Parathyroid adenoma (tissue), 2 donors: ENCODE data around the gene KCNK3.
A peak's percentile ranks its signal among the peaks of the same experiment; 100 is the strongest.

Experiments
- H2AFZ ChIP-seq: fragments of 300-600 bp; sonication (generic); one replicate; pipeline ENCODE4 v1.7.0; 2017; ENCODE audit warnings: antibody characterized with exemption, mild to moderate bottlenecking
- H3K27ac ChIP-seq: fragments of 300-600 bp; sonication (generic); one replicate; pipeline ENCODE4 v1.7.0; 2017
- H3K27me3 ChIP-seq: fragments of 300-600 bp; sonication (generic); one replicate; pipeline ENCODE4 v1.7.0; 2017; ENCODE audit warnings: low read length; ENCODE audit not compliant: control insufficient read depth, insufficient read depth
- H3K36me3 ChIP-seq: fragments of 300-600 bp; sonication (generic); one replicate; pipeline ENCODE4 v1.7.0; 2017; ENCODE audit warnings: low read length; ENCODE audit not compliant: control insufficient read depth, insufficient read depth
- H3K4me1 ChIP-seq: fragments of 300-600 bp; sonication (generic); one replicate; pipeline ENCODE4 v1.7.0; 2017; ENCODE audit warnings: control low read depth
- H3K4me2 ChIP-seq: fragments of 300-600 bp; sonication (generic); one replicate; pipeline ENCODE4 v1.7.0; 2017; ENCODE audit warnings: low read length
- H3K4me3 ChIP-seq: fragments of 300-600 bp; sonication (generic); one replicate; pipeline ENCODE4 v1.7.0; 2017; ENCODE audit warnings: low read depth, low read length
- H3K79me2 ChIP-seq: fragments of 300-600 bp; sonication (generic); one replicate; pipeline ENCODE4 v1.7.0; 2017; ENCODE audit warnings: control low read depth
- H3K9ac ChIP-seq: fragments of 300-600 bp; sonication (generic); one replicate; pipeline ENCODE4 v1.7.0; 2017; ENCODE audit warnings: mild to moderate bottlenecking
- H3K9me3 ChIP-seq: fragments of 300-600 bp; sonication (generic); one replicate; pipeline ENCODE4 v1.7.0; 2017; ENCODE audit warnings: low read length; ENCODE audit not compliant: control insufficient read depth
- CTCF ChIP-seq: fragments of 300-600 bp; sonication (generic); IDR thresholded peaks from one replicate; pipeline ENCODE4 v1.7.0; 2017; ENCODE audit warnings: antibody characterized with exemption, mild to moderate bottlenecking
- donor health status: primary hyperparathyroidism.

KCNK3 gene

GRCh38 chr2:26683583-26683982, 8.9 kb upstream of the KCNK3 start:
- no peak for TF ChIP-seq CTCF
- H3K4me1 ChIP-seq = peaks cover 12% of the 10 kb centered on the region
- H3K27ac ChIP-seq = no peak overlapping the region
- no peak overlapping the region for H3K4me3 ChIP-seq
- H3K4me2 ChIP-seq = no peak overlapping the region
- H3K9me3 ChIP-seq = no peaks in the 10 kb centered on the region
- no peaks in the 10 kb centered on the region for H3K27me3 ChIP-seq
- no peaks in the 10 kb centered on the region for H3K79me2 ChIP-seq
- no peak overlapping the region for H2AFZ ChIP-seq
- H3K36me3 ChIP-seq = no peaks in the 10 kb centered on the region
- H3K9ac ChIP-seq = no peak overlapping the region

- Histone ChIP-seq H3K4me2 (no peak overlapping the region), H3K9ac (no peak overlapping the region), H3K79me2 (no peaks in the 10 kb centered on the region), H3K27me3 (no peaks in the 10 kb centered on the region), H2AFZ (no peak overlapping the region), H3K36me3 (no peaks in the 10 kb centered on the region), H3K4me1 (peaks cover 16% of the 10 kb centered on the region), H3K4me3 (no peak overlapping the region), H3K9me3 (no peaks in the 10 kb centered on the region), H3K27ac (no peak overlapping the region)
- no peak for TF ChIP-seq CTCF
Measured at GRCh38 chr2:26685341-26685740, 7.2 kb upstream of the KCNK3 start.

GRCh38 chr2:26685989-26686839, 6.3 kb upstream of the KCNK3 start:
- Histone ChIP-seq H3K4me3 (no peak overlapping the region), H3K9me3 (no peaks in the 10 kb centered on the region), H3K4me1 (peaks cover 25% of the 10 kb centered on the region), H3K79me2 (no peaks in the 10 kb centered on the region), H3K9ac (no peak overlapping the region), H3K4me2 (no peak overlapping the region), H2AFZ (peak overlapping the region; percentile 43), H3K27me3 (no peaks in the 10 kb centered on the region), H3K27ac (no peak overlapping the region), H3K36me3 (no peaks in the 10 kb centered on the region)
- peak; percentile 9 for TF ChIP-seq CTCF

GRCh38 chr2:26687328-26687727, 5.2 kb upstream of the KCNK3 start:
- H3K9me3 ChIP-seq = no peaks in the 10 kb centered on the region

More at GRCh38 chr2:26687328-26687727, 5.2 kb upstream of the KCNK3 start:
- Histone ChIP-seq H3K4me3 (no peak overlapping the region), H3K27ac (no peak overlapping the region), H3K9ac (no peak overlapping the region), H2AFZ (no peak overlapping the region), H3K36me3 (no peaks in the 10 kb centered on the region), H3K79me2 (no peaks in the 10 kb centered on the region), H3K4me2 (no peak overlapping the region), H3K4me1 (peaks cover 33% of the 10 kb centered on the region), H3K27me3 (no peaks in the 10 kb centered on the region)
- no peak for TF ChIP-seq CTCF
